22Rv1 (cell line): ENCODE data around the gene NPC1.

Experiments used
- ZFX ChIP-seq: fragments of 450-650 bp; IDR thresholded peaks from 2 replicates; pipeline ENCODE4 v1.6.1; 2017; ENCODE audit warnings: antibody characterized with exemption, borderline replicate concordance
- TF ChIP-seq, protein P1 (sequence below): fragments of 450-650 bp; IDR thresholded peaks from 2 replicates; pipeline ENCODE4 v1.5.1; 2017; ENCODE audit warnings: mild to moderate bottlenecking

DNA sequence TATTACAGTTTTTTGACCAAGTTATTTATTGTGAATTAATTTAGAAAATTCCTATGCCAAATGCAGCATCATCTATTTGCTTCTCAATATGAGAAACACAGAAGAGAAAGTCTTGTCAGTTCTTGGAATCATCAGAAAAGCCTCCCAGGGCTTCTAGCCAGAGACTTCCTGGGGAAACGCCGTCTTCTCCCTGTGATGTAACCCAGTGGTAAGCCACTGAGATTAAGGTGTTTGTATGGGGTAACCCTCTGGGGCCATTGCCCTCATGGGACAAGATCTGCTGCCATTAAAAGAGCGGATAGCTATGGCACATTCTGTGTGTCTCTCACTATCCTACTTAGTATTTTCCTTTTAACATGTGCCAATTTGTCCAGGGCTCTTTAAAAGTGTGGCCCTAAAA is 48.4 kb upstream of the NPC1 start:
- TF ChIP-seq, protein P1, sequence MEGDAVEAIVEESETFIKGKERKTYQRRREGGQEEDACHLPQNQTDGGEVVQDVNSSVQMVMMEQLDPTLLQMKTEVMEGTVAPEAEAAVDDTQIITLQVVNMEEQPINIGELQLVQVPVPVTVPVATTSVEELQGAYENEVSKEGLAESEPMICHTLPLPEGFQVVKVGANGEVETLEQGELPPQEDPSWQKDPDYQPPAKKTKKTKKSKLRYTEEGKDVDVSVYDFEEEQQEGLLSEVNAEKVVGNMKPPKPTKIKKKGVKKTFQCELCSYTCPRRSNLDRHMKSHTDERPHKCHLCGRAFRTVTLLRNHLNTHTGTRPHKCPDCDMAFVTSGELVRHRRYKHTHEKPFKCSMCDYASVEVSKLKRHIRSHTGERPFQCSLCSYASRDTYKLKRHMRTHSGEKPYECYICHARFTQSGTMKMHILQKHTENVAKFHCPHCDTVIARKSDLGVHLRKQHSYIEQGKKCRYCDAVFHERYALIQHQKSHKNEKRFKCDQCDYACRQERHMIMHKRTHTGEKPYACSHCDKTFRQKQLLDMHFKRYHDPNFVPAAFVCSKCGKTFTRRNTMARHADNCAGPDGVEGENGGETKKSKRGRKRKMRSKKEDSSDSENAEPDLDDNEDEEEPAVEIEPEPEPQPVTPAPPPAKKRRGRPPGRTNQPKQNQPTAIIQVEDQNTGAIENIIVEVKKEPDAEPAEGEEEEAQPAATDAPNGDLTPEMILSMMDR, result no peak
- TF ChIP-seq ZFX, result no peak
